ENCODE results near the gene ADARB2. TPM values are rescaled to one million over a fixed set of nuclear protein-coding genes. Genes with fewer than 3 reads are reported as not detected.

ADARB2 gene
- total and polyA plus RNA-seq, 11 donors = 0.07 to 1.2 (median 0.28) TPM; not detected in 4

- no peak for ATAC-seq
- no peak for DNase-seq
- Histone ChIP-seq H3K36me3 (no peaks in the 10 kb centered on the region), H3K27ac (no peak overlapping the region), H3K4me1 (no peaks in the 10 kb centered on the region), H3K27me3 (peaks cover 0 to 17% (median 0%) of the 10 kb centered on the region in 9 donors), H3K9me3 (no peaks in the 10 kb centered on the region), H3K4me3 (no peak overlapping the region)
- TF ChIP-seq CTCF (IDR thresholded peaks at IDR 0.05) (no peak), POLR2A (IDR thresholded peaks at IDR 0.05) (no peak)
- intact Hi-C loops (cut with DNase I) = no loop called here
- 54 to 64% (median 59%) methylated on average over 15 to 18 of the region's 18 CpGs for WGBS, 4 donors
Observed at GRCh38 chr10:1526436-1527055, 210.8 kb downstream of the ADARB2 start.

- no peaks in the 10 kb centered on the region for H3K36me3 ChIP-seq
- H3K4me3 ChIP-seq = no peak overlapping the region
- H3K4me1 ChIP-seq = no peaks in the 10 kb centered on the region
- DNase-seq = no peak
- H3K27ac ChIP-seq = no peak overlapping the region
- no peaks in the 10 kb centered on the region for H3K9me3 ChIP-seq
- no peak for TF ChIP-seq CTCF (IDR thresholded peaks at IDR 0.05)
- no peak for TF ChIP-seq POLR2A (IDR thresholded peaks at IDR 0.05)
- H3K27me3 ChIP-seq = peaks cover 0 to 11% (median 0%) of the 10 kb centered on the region in 9 donors
- intact Hi-C loops (cut with DNase I) = no loop called here
- 90 to 93% (median 92%) methylated on average over 32 of the region's 32 CpGs for WGBS, 4 donors
- no peak for ATAC-seq
Observed at GRCh38 chr10:1525354-1526162, 211.8 kb downstream of the ADARB2 start.

GRCh38 chr10:1524540-1524939, 212.8 kb downstream of the ADARB2 start:
- DNase-seq (no peak), ATAC-seq (no peak)
- Histone ChIP-seq H3K36me3 (no peaks in the 10 kb centered on the region), H3K9me3 (no peaks in the 10 kb centered on the region), H3K4me1 (no peaks in the 10 kb centered on the region), H3K4me3 (no peak overlapping the region), H3K27me3 (peaks cover 0 to 11% (median 0%) of the 10 kb centered on the region in 9 donors), H3K27ac (no peak overlapping the region)
- no peak for TF ChIP-seq CTCF (IDR thresholded peaks at IDR 0.05)
- no peak for TF ChIP-seq POLR2A (IDR thresholded peaks at IDR 0.05)
- intact Hi-C loops (cut with DNase I) = no loop called here
- 80 to 84% (median 81%) methylated on average over 7 of the region's 7 CpGs for WGBS, 4 donors

GRCh38 chr10:1523221-1523620, 214.1 kb downstream of the ADARB2 start:
- 52 to 60% (median 57%) methylated on average over 8 of the region's 8 CpGs for WGBS, 4 donors
- DNase-seq (no peak), ATAC-seq (no peak)
- H3K27me3 ChIP-seq = peaks cover 0 to 8% (median 0%) of the 10 kb centered on the region in 9 donors
- TF ChIP-seq CTCF (IDR thresholded peaks at IDR 0.05) = no peak
- TF ChIP-seq POLR2A (IDR thresholded peaks at IDR 0.05) = no peak
- no peak overlapping the region for H3K27ac ChIP-seq
- intact Hi-C loops (cut with DNase I) = no loop called here
- H3K9me3 ChIP-seq = no peaks in the 10 kb centered on the region
- no peaks in the 10 kb centered on the region for H3K4me1 ChIP-seq
- no peak overlapping the region for H3K4me3 ChIP-seq
- H3K36me3 ChIP-seq = no peaks in the 10 kb centered on the region
